ENCODE data around the gene PLPP6. TPM values are rescaled to one million over a fixed set of nuclear protein-coding genes. Genes with fewer than 3 reads are reported as not detected.

Gene PLPP6
- total and polyA plus RNA-seq, 10 donors, result 4.5 to 11.6 (median 6.8) TPM

DNA sequence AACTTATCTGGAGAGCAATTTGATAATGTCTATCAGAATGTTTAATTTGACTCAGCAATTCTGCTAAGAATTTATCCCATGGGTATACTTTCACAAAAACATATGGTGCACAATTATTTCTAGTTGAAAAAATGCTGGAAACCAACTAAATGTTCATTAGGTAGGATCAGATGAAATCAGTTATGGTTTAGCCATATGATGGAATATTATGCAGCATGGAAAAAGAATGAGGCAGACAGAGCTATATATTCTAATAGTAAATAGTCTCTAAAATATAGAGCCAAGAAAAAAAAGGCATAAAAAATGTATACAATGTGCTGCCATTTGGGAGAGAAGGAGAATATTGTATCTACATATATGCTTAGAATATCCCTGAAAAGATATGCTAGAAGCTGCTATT lies 7.8 kb downstream of the PLPP6 start:
- no peak for DNase-seq
- Histone ChIP-seq H3K4me3 (no peak overlapping the region), H3K4me1 (peaks cover 9 to 25% (median 21%) of the 10 kb centered on the region in 6 donors), H3K36me3 (no peaks in the 10 kb centered on the region), H3K9me3 (no peaks in the 10 kb centered on the region), H3K27ac (no peak overlapping the region), H3K27me3 (replicated peaks in 1 of 7) (peaks cover 0 to 9% (median 0%) of the 10 kb centered on the region in 7 donors)
- TF ChIP-seq, protein P1, sequence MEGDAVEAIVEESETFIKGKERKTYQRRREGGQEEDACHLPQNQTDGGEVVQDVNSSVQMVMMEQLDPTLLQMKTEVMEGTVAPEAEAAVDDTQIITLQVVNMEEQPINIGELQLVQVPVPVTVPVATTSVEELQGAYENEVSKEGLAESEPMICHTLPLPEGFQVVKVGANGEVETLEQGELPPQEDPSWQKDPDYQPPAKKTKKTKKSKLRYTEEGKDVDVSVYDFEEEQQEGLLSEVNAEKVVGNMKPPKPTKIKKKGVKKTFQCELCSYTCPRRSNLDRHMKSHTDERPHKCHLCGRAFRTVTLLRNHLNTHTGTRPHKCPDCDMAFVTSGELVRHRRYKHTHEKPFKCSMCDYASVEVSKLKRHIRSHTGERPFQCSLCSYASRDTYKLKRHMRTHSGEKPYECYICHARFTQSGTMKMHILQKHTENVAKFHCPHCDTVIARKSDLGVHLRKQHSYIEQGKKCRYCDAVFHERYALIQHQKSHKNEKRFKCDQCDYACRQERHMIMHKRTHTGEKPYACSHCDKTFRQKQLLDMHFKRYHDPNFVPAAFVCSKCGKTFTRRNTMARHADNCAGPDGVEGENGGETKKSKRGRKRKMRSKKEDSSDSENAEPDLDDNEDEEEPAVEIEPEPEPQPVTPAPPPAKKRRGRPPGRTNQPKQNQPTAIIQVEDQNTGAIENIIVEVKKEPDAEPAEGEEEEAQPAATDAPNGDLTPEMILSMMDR (IDR thresholded peaks at IDR 0.05 in 8 of 11, conservative IDR thresholded peaks at IDR 0.05 in 3 of 11), result no peak
- intact Hi-C loops (cut with DNase I; ENCODE audit: low total_unique reads), result loop anchor here (10.0 kb wide), 1 partner anchor 315 kb away; the partner anchor contains the start of gene JAK2

DNA sequence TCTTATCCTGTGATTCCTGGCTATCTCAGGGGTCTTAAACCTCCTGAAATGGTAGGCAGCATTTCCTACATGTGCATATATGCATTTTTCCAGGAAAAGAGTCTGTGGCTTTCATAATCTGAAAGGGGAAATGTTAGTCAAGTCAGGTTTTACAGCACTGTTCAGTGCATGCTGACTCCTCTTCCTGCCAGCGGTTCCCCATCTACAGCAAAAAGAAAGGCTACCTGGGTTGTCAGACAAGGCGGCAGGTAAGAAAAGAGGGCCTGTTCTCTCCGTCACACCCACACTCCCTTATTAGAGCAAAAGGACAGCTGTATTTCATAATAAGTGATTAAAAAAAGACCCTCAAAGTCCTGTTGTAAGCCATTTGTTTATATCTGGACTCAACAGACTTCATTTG lies 8.5 kb downstream of the PLPP6 start:
- Histone ChIP-seq H3K4me1 (peaks cover 4 to 18% (median 14%) of the 10 kb centered on the region in 6 donors), H3K4me3 (no peak overlapping the region), H3K27ac (no peak overlapping the region), H3K36me3 (no peaks in the 10 kb centered on the region), H3K27me3 (replicated peaks in 1 of 7) (peaks cover 0 to 9% (median 0%) of the 10 kb centered on the region in 7 donors), H3K9me3 (no peaks in the 10 kb centered on the region)
- TF ChIP-seq, protein P1 (IDR thresholded peaks at IDR 0.05 in 8 of 11, conservative IDR thresholded peaks at IDR 0.05 in 3 of 11), result no peak
- TF ChIP-seq POLR2AphosphoS5 (IDR thresholded peaks at IDR 0.05) (no peak), POLR2A (IDR thresholded peaks at IDR 0.05) (no peak)
- intact Hi-C loops (cut with DNase I; ENCODE audit: low total_unique reads), result no loop called here
- DNase-seq, result no peak
- 53 to 70% (median 68%) methylated on average over 3 of the region's 3 CpGs for WGBS, 5 donors

DNA sequence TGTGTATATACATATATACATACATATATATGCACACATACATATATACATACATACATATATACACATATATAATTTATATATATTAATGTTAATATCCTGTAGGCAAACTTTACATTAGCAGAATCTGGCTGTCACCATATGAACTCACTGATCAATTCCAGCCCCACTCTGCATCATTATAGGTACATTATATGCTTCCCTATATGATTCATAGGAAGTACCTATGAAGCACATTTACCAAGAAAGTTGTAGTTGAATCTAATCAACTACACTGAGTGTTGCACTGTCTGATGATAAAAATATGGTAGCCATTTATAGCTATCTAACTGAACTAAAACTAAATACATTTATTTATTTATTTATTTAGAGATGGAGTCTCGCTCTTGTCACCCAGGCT lies 9.6 kb downstream of the PLPP6 start:
- intact Hi-C loops (cut with DNase I; ENCODE audit: low total_unique reads), result no loop called here

DNA sequence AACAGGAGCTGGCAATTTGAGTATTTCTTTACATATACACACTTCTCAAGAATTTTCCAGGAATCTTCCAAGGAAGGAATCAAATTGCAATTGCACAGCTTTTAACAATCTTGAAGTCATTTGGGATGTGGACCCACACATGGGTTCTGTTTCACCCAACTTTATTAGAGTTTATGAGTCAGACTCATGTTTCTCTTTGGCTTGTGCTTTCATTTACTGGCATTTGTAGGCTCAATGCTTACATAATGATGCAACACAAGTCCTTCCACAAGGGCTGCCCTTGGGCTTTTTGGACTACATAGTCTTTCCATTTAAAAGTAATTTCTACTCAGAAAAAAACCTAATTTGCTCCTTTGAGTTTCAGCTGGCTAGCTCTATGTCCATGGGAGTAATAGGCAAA lies 12.7 kb downstream of the PLPP6 start:
- no peak for DNase-seq
- TF ChIP-seq, protein P1 (IDR thresholded peaks at IDR 0.05 in 8 of 11, conservative IDR thresholded peaks at IDR 0.05 in 3 of 11), result no peak
- TF ChIP-seq POLR2AphosphoS5 (IDR thresholded peaks at IDR 0.05) (no peak), POLR2A (IDR thresholded peaks at IDR 0.05) (no peak)
- Histone ChIP-seq H3K27me3 (replicated peaks in 1 of 7) (no peaks in the 10 kb centered on the region), H3K4me3 (no peak overlapping the region), H3K27ac (no peak overlapping the region), H3K9me3 (no peaks in the 10 kb centered on the region), H3K4me1 (peaks cover 0 to 13% (median 4%) of the 10 kb centered on the region in 6 donors), H3K36me3 (no peaks in the 10 kb centered on the region)
- intact Hi-C loops (cut with DNase I; ENCODE audit: low total_unique reads), result no loop called here

More for the DNA sequence above, 9.6 kb downstream of the PLPP6 start:
- Histone ChIP-seq H3K36me3 (no peaks in the 10 kb centered on the region), H3K4me1 (peaks cover 0 to 7% (median 3%) of the 10 kb centered on the region in 6 donors), H3K9me3 (no peaks in the 10 kb centered on the region), H3K27ac (no peak overlapping the region), H3K4me3 (no peak overlapping the region), H3K27me3 (replicated peaks in 1 of 7) (peaks cover 0 to 9% (median 0%) of the 10 kb centered on the region in 7 donors)
- no peak for DNase-seq
- whole genome bisulfite sequencing, 5 donors, result 94 to 100% (median 98%) methylated on average over 1 of the region's 1 CpG
- no peak for TF ChIP-seq POLR2A (IDR thresholded peaks at IDR 0.05)
- no peak for TF ChIP-seq POLR2AphosphoS5 (IDR thresholded peaks at IDR 0.05)
- TF ChIP-seq, protein P1 (IDR thresholded peaks at IDR 0.05 in 8 of 11, conservative IDR thresholded peaks at IDR 0.05 in 3 of 11), result no peak

All from spleen (tissue), 11 donors.